PC-3 (cell line): ENCODE results near the gene EFCAB3. TPM values are rescaled to one million over a fixed set of nuclear protein-coding genes. Genes with fewer than 3 reads are reported as not detected.
"Not testable (repeated sequence)": the region's sequence is repeated elsewhere in the genome, so short reads cannot be mapped to it uniquely, and the experiment has no call there.

Experiments
- ATAC-seq: fragments of 200-7000 bp; cut with Tn5 transposase; 2 replicates; pipeline ENCODE4 v1.9.1; 2020; ENCODE audit warnings: mild to moderate bottlenecking, moderate library complexity
- BruUV-seq: library from RNA; stranded (reverse); fragments of 400-500 nt; replicated peaks from 2 replicates; lab custom pipeline; 2021; lab: Mats Ljungman, UMichigan
- CTCF ChIA-PET: fragments of 300-600 bp; sonication (Branson Sonifier 250); formaldehyde crosslinking; loops from one replicate; lab custom pipeline; 2022; ENCODE audit warnings: antibody characterized with exemption; lab: Charles Lee
- POLR2A ChIA-PET: fragments of 300-600 bp; sonication (Branson Sonifier 250); formaldehyde crosslinking; loops from one replicate; lab custom pipeline; 2022; ENCODE audit warnings: antibody characterized with exemption; ENCODE audit not compliant: unreplicated experiment; lab: Charles Lee
- DNase-seq: peaks from one replicate; pipeline ENCODE4 v3.0.0-alpha.2; 2015
- H2AFZ ChIP-seq: fragments of 300-600 bp; sonication (generic); 2 replicates; pipeline ENCODE4 v1.6.0; 2016; ENCODE audit warnings: antibody characterized with exemption, low read length
- H3F3A ChIP-seq: fragments of 300-600 bp; sonication (generic); one replicate; pipeline ENCODE4 v1.6.0; 2017; ENCODE audit warnings: antibody characterized with exemption, low read length, control low read depth, mild to moderate bottlenecking; ENCODE audit not compliant: unreplicated experiment
- H3K27ac ChIP-seq: fragments of 300-600 bp; sonication (generic); 2 replicates; pipeline ENCODE4 v1.5.1; 2016; ENCODE audit warnings: mild to moderate bottlenecking, low read length
- H3K27me3 ChIP-seq: fragments of 300-600 bp; sonication (generic); 2 replicates; pipeline ENCODE4 v1.6.1; 2016; ENCODE audit warnings: low read length, mixed read lengths
- H3K36me3 ChIP-seq: fragments of 300-600 bp; sonication (generic); 2 replicates; pipeline ENCODE4 v1.6.1; 2016; ENCODE audit warnings: low read depth, mixed run types, low read length, mixed read lengths
- H3K4me1 ChIP-seq: fragments of 300-600 bp; sonication (generic); 2 replicates; pipeline ENCODE4 v1.5.1; 2016; ENCODE audit warnings: low read length; ENCODE audit not compliant: insufficient read depth
- H3K4me2 ChIP-seq: fragments of 300-600 bp; sonication (generic); 2 replicates; pipeline ENCODE4 v1.6.0; 2016; ENCODE audit warnings: low read length
- H3K4me3 ChIP-seq: fragments of 300-600 bp; sonication (generic); 2 replicates; pipeline ENCODE4 v1.5.1; 2016; ENCODE audit warnings: mild to moderate bottlenecking, low read length, mixed read lengths
- H3K79me2 ChIP-seq: fragments of 300-600 bp; sonication (generic); 2 replicates; pipeline ENCODE4 v1.6.1; 2017; ENCODE audit warnings: low read length, mixed read lengths
- H3K9ac ChIP-seq: fragments of 300-600 bp; sonication (generic); 2 replicates; pipeline ENCODE4 v1.6.0; 2016; ENCODE audit warnings: mild to moderate bottlenecking, low read length
- H3K9me2 ChIP-seq: fragments of 300-600 bp; sonication (generic); replicated peaks from 2 replicates; pipeline ENCODE4 v1.6.1; 2016; ENCODE audit warnings: mixed run types, low read length, mixed read lengths
- H3K9me3 ChIP-seq: fragments of 300-600 bp; sonication (generic); 2 replicates; pipeline ENCODE4 v1.6.1; 2016; ENCODE audit warnings: low read length, mixed read lengths
- H4K20me1 ChIP-seq: fragments of 300-600 bp; sonication (generic); 2 replicates; pipeline ENCODE4 v1.6.1; 2016; ENCODE audit warnings: low read length, mixed read lengths
- CTCF ChIP-seq: fragments of 300-600 bp; sonication (generic); conservative IDR thresholded peaks from 2 replicates; pipeline ENCODE4 v1.5.1; 2017; ENCODE audit warnings: antibody characterized with exemption, low read depth, mild to moderate bottlenecking, low read length
- EZH2 ChIP-seq: fragments of 300-600 bp; sonication (generic); IDR thresholded peaks from one replicate; pipeline ENCODE4 v1.6.1; 2017; ENCODE audit warnings: antibody characterized with exemption, mild to moderate bottlenecking, low read length; ENCODE audit not compliant: unreplicated experiment
- EZH2phosphoT487 ChIP-seq: fragments of 300-600 bp; sonication (generic); IDR thresholded peaks from 2 replicates; pipeline ENCODE4 v1.6.1; 2018; ENCODE audit warnings: mild to moderate bottlenecking, antibody characterized with exemption, low read length, borderline replicate concordance
- intact Hi-C: fragments of 100-400 bp; cut with micrococcal nuclease; formaldehyde crosslinking; loops from 2 replicates; pipeline ENCODE4 v1.9.0; 2023
- total RNA-seq: library from RNA; depleted of rRNA; stranded (reverse); fragments of >200 nt; gene quantifications from 2 replicates; pipeline ENCODE4 v1.2.3, GENCODE V29; 2014

The EFCAB3 gene
- total RNA-seq, 1 experiment from 2014 or later, result not detected

- Histone ChIP-seq H3K79me2 (no peaks in the 10 kb centered on the region), H3K27ac (no peak overlapping the region), H3K9me2 (no peaks in the 10 kb centered on the region), H3K4me1 (no peaks in the 10 kb centered on the region), H3K36me3 (no peaks in the 10 kb centered on the region), H3K4me2 (no peak overlapping the region), H3K4me3 (no peak overlapping the region), H3F3A (no peaks in the 10 kb centered on the region), H3K27me3 (peaks cover 23% of the 10 kb centered on the region), H3K9me3 (no peaks in the 10 kb centered on the region), H2AFZ (no peak overlapping the region), H3K9ac (no peak overlapping the region), H4K20me1 (no peaks in the 10 kb centered on the region)
- ATAC-seq, result no peak
- POLR2A ChIA-PET, result no interaction called here
- BruUV-seq, result no TSS peak
- no peak for DNase-seq
- CTCF ChIA-PET, result no interaction called here
- intact Hi-C loops, result no loop called here
- TF ChIP-seq CTCF, result no peak
- no peak for TF ChIP-seq EZH2
- TF ChIP-seq EZH2phosphoT487, result no peak
Observed at GRCh38 chr17:62398891-62399290, 18.5 kb downstream of the EFCAB3 start.

GRCh38 chr17:62405451-62405850 is 25.1 kb downstream of the EFCAB3 start:
- Histone ChIP-seq H3K9me3 (no peaks in the 10 kb centered on the region), H3K27ac (no peak overlapping the region), H3K9me2 (no peaks in the 10 kb centered on the region), H3K36me3 (no peaks in the 10 kb centered on the region), H3K4me1 (no peaks in the 10 kb centered on the region), H3K79me2 (no peaks in the 10 kb centered on the region), H2AFZ (no peak overlapping the region), H3F3A (no peaks in the 10 kb centered on the region), H3K4me3 (no peak overlapping the region), H3K4me2 (no peak overlapping the region), H3K9ac (no peak overlapping the region), H3K27me3 (peaks cover 12% of the 10 kb centered on the region), H4K20me1 (no peaks in the 10 kb centered on the region)
- DNase-seq (no peak), ATAC-seq (no peak)
- TF ChIP-seq EZH2 (no peak), CTCF (no peak), EZH2phosphoT487 (no peak)
- POLR2A ChIA-PET, result no interaction called here
- CTCF ChIA-PET, result no interaction called here
- intact Hi-C loops, result no loop called here
- BruUV-seq, result no TSS peak

GRCh38 chr17:62413090-62413489 is 32.7 kb downstream of the EFCAB3 start:
- BruUV-seq, H3K9me3 ChIP-seq: not testable (repeated sequence)

More at GRCh38 chr17:62413090-62413489, 32.7 kb downstream of the EFCAB3 start:
- H3K4me3 ChIP-seq, intact Hi-C loops, DNase-seq, H3K4me2 ChIP-seq, H2AFZ ChIP-seq, H3K79me2 ChIP-seq, H3K9me2 ChIP-seq, POLR2A ChIA-PET, H3K36me3 ChIP-seq, H3F3A ChIP-seq, H3K27ac ChIP-seq, H3K4me1 ChIP-seq, ATAC-seq, H3K9ac ChIP-seq, H4K20me1 ChIP-seq, CTCF ChIA-PET, H3K27me3 ChIP-seq: not testable (repeated sequence)
